NCI-H2196 (cell line): ENCODE results near the gene FCN1.
"Not testable (repeated sequence)": the region's sequence is repeated elsewhere in the genome, so short reads cannot be mapped to it uniquely, and the experiment has no call there.

Experiments
- DNase-seq: peaks from one replicate; lab custom pipeline; 2025; ENCODE audit not compliant: unreplicated experiment; lab: John Stamatoyannopoulos, UW

Gene FCN1

GRCh38 chr9:134857451-134857850 is 60.3 kb downstream of the FCN1 start:
- DNase-seq: not testable (repeated sequence)

DNA sequence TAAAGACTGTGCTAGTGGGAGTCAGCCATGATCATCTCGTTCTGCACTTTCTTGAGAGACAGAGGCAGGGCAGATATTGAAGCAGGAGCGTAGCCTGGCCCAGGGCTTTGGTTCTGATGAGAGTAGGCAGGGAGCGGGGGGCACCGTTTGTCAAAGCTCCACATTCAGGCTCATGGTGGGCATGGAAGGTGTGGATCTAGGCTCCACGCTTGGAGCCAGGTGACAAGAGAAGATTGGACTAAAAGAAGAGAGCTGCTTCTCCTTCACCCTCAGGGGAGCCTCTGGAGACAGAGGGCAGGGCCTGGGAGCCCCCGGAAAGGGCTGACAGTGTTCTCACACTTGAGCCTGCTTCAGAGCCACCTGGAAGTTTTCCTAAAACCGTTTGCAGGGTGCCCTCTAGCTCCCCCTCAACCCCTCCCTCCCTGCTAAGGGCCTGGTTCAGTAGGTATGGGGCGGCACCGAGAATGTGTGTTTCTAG is 61.8 kb downstream of the FCN1 start:
- DNase-seq: no peak
